Fibroblast of skin of scalp (primary cell): ENCODE data around the gene TBC1D22A.

Experiments
- DNase-seq: peaks from one replicate; pipeline ENCODE4 v3.0.0-alpha.2; 2013

Gene TBC1D22A

GRCh38 chr22:46737105-46737975 lies 25.1 kb upstream of the TBC1D22A start:
- no peak for DNase-seq

GRCh38 chr22:46737976-46738646 lies 24.3 kb upstream of the TBC1D22A start, which contains the start of gene CERK:
Gene CERK (minus strand): TSS chr22:46738252. CDS start chr22:46738148, 104 bp downstream.
- DNase-seq: peak; percentile 82

- peak; percentile 15 for DNase-seq
Observed at GRCh38 chr22:46738647-46739093, 23.8 kb upstream of the TBC1D22A start.

GRCh38 chr22:46739094-46739870 lies 23.2 kb upstream of the TBC1D22A start:
- peak; percentile 53 for DNase-seq

GRCh38 chr22:46740910-46741780 lies 21.3 kb upstream of the TBC1D22A start:
- no peak for DNase-seq

- no peak for DNase-seq
Observed at GRCh38 chr22:46741974-46742519, 20.4 kb upstream of the TBC1D22A start.

GRCh38 chr22:46742576-46743221 lies 19.8 kb upstream of the TBC1D22A start:
- DNase-seq: no peak

- DNase-seq: no peak
Observed at GRCh38 chr22:46744581-46744980, 17.9 kb upstream of the TBC1D22A start.

- DNase-seq: no peak
Observed at GRCh38 chr22:46746192-46746591, 16.3 kb upstream of the TBC1D22A start.

- DNase-seq: no peak
Observed at GRCh38 chr22:46746620-46747019, 15.8 kb upstream of the TBC1D22A start.

- DNase-seq: no peak
Observed at GRCh38 chr22:46747646-46748045, 14.8 kb upstream of the TBC1D22A start.

- DNase-seq: no peak
Observed at GRCh38 chr22:46748206-46748907, 14.1 kb upstream of the TBC1D22A start.

- DNase-seq: peak; percentile 51
Observed at GRCh38 chr22:46748908-46749675, 13.4 kb upstream of the TBC1D22A start.

- no peak for DNase-seq
Observed at GRCh38 chr22:46749682-46750529, 12.5 kb upstream of the TBC1D22A start.

- no peak for DNase-seq
Observed at GRCh38 chr22:46750530-46750800, 12.0 kb upstream of the TBC1D22A start.

GRCh38 chr22:46750863-46751443 lies 11.5 kb upstream of the TBC1D22A start:
- DNase-seq: no peak

GRCh38 chr22:46752286-46752987 lies 10.0 kb upstream of the TBC1D22A start:
- no peak for DNase-seq

- DNase-seq: no peak
Observed at GRCh38 chr22:46752988-46753310, 9.5 kb upstream of the TBC1D22A start.
